Activated CD8-positive, alpha-beta T cell treated with anti-CD3 and anti-CD28 coated beads for 36 hours (primary cell): Measurements from ENCODE around the gene CCDC14. TPM values are rescaled to one million over a fixed set of nuclear protein-coding genes. Genes with fewer than 3 reads are reported as not detected.

Experiments
- ATAC-seq: fragments of 200-7000 bp; cut with Tn5 transposase; one replicate; pipeline ENCODE4 v1.10.0; 2021; ENCODE audit warnings: mild to moderate bottlenecking, moderate library complexity
- CTCF ChIA-PET: fragments of 350-600 bp; sonication (Branson Sonifier 250); formaldehyde crosslinking; loops from one replicate; lab custom pipeline; 2021; ENCODE audit warnings: antibody characterized with exemption; lab: Charles Lee
- POLR2A ChIA-PET: fragments of 350-600 bp; sonication (Branson Sonifier 250); formaldehyde crosslinking; loops from one replicate; lab custom pipeline; 2021; ENCODE audit warnings: antibody characterized with exemption; lab: Charles Lee
- DNase-seq: peaks from one replicate; pipeline ENCODE4 v3.0.0-alpha.2; 2020
- H3K27ac Mint-ChIP-seq: one replicate; pipeline ENCODE4 v1.8.0; 2021; ENCODE audit warnings: mild to moderate bottlenecking, mixed read lengths
- H3K27me3 Mint-ChIP-seq: one replicate; pipeline ENCODE4 v1.8.0; 2021; ENCODE audit warnings: mixed read lengths
- H3K36me3 Mint-ChIP-seq: one replicate; pipeline ENCODE4 v1.8.0; 2021; ENCODE audit warnings: low read depth, mixed read lengths
- H3K4me1 Mint-ChIP-seq: one replicate; pipeline ENCODE4 v1.8.0; 2021; ENCODE audit warnings: low read depth, mixed read lengths
- H3K4me3 Mint-ChIP-seq: one replicate; pipeline ENCODE4 v1.8.0; 2021; ENCODE audit warnings: mild to moderate bottlenecking, moderate library complexity, mixed read lengths
- H3K9me3 Mint-ChIP-seq: one replicate; pipeline ENCODE4 v1.8.0; 2021; ENCODE audit warnings: mixed read lengths
- intact Hi-C: fragments of 100-400 bp; cut with micrococcal nuclease; formaldehyde crosslinking; loops from one replicate; pipeline ENCODE4 v1.10.0; 2022
- total RNA-seq, 2 experiments: library from RNA; stranded (reverse); gene quantifications; one replicate each; pipeline ENCODE4 v1.2.3, GENCODE V29; 2021
- TF ChIP-seq, protein P1 (sequence below): fragments of 200-600 bp; IDR thresholded peaks from one replicate; pipeline ENCODE4 v1.8.0; 2022; ENCODE audit warnings: antibody characterized with exemption, mild to moderate bottlenecking

Gene CCDC14
- total RNA-seq, 2 experiments from 2014 or later: 34.1 to 35.1 TPM

DNA sequence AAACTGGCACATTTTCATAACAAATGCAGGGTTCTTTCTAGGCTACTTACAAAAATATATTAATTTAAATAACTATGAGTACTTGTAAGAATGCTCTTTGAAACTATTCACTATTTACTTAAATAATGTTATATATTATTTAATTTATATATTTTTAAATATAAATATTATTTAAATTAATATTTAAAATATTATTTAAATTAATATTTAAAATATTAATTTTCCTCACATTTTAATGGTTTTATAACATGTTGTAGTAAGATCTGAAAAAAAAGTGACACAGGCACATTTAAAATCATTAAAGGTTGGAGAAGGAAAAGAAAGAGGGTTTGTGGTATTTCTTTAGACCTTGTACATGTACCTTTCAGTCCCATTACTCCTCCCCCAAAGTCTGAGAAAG, 34.6 kb downstream of the CCDC14 start:
- POLR2A ChIA-PET: no interaction called here
- Mint-ChIP-seq H3K4me1 (no peaks in the 10 kb centered on the region), H3K27me3 (no peaks in the 10 kb centered on the region), H3K9me3 (peaks cover 19% of the 10 kb centered on the region), H3K36me3 (peaks cover 61% of the 10 kb centered on the region), H3K27ac (no peak overlapping the region), H3K4me3 (no peak overlapping the region)
- CTCF ChIA-PET: no interaction called here
- no peak for ATAC-seq
- DNase-seq: no peak
- TF ChIP-seq, protein P1, sequence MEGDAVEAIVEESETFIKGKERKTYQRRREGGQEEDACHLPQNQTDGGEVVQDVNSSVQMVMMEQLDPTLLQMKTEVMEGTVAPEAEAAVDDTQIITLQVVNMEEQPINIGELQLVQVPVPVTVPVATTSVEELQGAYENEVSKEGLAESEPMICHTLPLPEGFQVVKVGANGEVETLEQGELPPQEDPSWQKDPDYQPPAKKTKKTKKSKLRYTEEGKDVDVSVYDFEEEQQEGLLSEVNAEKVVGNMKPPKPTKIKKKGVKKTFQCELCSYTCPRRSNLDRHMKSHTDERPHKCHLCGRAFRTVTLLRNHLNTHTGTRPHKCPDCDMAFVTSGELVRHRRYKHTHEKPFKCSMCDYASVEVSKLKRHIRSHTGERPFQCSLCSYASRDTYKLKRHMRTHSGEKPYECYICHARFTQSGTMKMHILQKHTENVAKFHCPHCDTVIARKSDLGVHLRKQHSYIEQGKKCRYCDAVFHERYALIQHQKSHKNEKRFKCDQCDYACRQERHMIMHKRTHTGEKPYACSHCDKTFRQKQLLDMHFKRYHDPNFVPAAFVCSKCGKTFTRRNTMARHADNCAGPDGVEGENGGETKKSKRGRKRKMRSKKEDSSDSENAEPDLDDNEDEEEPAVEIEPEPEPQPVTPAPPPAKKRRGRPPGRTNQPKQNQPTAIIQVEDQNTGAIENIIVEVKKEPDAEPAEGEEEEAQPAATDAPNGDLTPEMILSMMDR: no peak
- intact Hi-C loops: no loop called here

DNA sequence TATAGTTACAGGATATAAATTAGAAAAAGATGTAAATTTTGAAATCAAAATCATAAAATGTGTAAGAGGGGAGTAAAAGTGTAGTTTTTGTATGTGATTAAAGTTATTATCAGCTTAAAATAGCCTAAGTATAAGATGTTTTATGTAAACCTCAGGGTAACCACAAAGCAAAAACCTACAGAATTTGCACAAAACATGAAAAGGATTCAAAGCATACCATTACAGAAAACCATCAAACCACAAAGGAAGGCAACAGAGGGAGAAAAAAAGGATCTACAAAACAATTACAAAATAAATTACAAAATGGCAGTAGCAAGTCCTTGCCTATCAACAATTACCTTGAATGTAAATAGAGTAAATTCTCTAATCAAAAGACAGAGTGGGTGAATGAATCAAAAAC, 40.2 kb downstream of the CCDC14 start:
- no peaks in the 10 kb centered on the region for H3K27me3 Mint-ChIP-seq
- TF ChIP-seq, protein P1: no peak
- CTCF ChIA-PET: no interaction called here
- H3K36me3 Mint-ChIP-seq: peaks cover 62% of the 10 kb centered on the region
- peaks cover 30% of the 10 kb centered on the region for H3K9me3 Mint-ChIP-seq
- intact Hi-C loops: no loop called here
- POLR2A ChIA-PET: no interaction called here
- no peaks in the 10 kb centered on the region for H3K4me1 Mint-ChIP-seq
- no peak overlapping the region for H3K27ac Mint-ChIP-seq
- ATAC-seq (no peak), DNase-seq (no peak)
- no peak overlapping the region for H3K4me3 Mint-ChIP-seq

DNA sequence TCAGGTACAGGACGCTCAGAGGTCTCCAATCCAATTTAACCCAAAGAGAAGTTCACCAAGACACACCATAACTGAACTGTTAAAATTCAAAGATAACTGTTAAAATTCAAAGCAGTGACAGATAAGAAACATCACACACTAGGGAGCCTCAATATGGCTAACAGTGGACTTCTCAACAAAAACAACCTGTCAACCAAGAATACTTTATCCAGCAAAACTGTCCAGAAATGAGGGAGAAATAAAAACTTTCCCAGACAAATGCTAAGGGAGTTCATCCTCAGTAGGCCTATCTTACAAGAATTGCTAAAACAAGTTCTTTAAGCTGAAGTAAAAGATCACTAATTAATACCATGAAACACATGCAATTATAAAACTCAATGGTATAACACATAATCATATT, 40.6 kb downstream of the CCDC14 start:
- TF ChIP-seq, protein P1: no peak
- H3K9me3 Mint-ChIP-seq: peaks cover 30% of the 10 kb centered on the region
- no peak for ATAC-seq
- ChIA-PET POLR2A (no interaction called here), CTCF (no interaction called here)
- intact Hi-C loops: no loop called here
- no peaks in the 10 kb centered on the region for H3K27me3 Mint-ChIP-seq
- DNase-seq: no peak
- H3K27ac Mint-ChIP-seq: no peak overlapping the region
- H3K4me1 Mint-ChIP-seq: no peaks in the 10 kb centered on the region
- no peak overlapping the region for H3K4me3 Mint-ChIP-seq
- peaks cover 61% of the 10 kb centered on the region for H3K36me3 Mint-ChIP-seq

DNA sequence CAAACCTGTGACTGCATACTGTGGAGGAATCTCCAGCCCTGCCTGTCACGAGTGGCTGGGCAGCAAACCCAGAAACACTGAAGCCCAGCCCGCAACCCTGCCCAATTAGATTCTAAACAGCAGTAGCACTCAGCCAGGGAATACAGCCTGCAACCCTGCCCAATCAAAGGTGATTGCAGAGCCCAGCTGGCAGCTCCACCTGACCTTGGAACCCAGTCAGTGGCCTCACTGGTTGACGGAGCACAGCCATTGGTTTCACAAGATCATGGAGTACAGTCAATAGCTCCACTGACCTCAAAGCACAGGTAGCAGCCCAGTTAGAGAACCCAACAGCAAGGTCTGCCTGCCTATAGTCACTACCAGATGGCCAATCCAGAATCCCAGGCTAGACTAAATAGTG, 41.7 kb downstream of the CCDC14 start:
- DNase-seq (no peak), ATAC-seq (no peak)
- Mint-ChIP-seq H3K4me1 (no peaks in the 10 kb centered on the region), H3K27ac (no peak overlapping the region), H3K9me3 (peaks cover 30% of the 10 kb centered on the region), H3K27me3 (no peaks in the 10 kb centered on the region), H3K4me3 (no peak overlapping the region), H3K36me3 (peaks cover 60% of the 10 kb centered on the region)
- ChIA-PET POLR2A (no interaction called here), CTCF (no interaction called here)
- TF ChIP-seq, protein P1: no peak
- intact Hi-C loops: no loop called here

DNA sequence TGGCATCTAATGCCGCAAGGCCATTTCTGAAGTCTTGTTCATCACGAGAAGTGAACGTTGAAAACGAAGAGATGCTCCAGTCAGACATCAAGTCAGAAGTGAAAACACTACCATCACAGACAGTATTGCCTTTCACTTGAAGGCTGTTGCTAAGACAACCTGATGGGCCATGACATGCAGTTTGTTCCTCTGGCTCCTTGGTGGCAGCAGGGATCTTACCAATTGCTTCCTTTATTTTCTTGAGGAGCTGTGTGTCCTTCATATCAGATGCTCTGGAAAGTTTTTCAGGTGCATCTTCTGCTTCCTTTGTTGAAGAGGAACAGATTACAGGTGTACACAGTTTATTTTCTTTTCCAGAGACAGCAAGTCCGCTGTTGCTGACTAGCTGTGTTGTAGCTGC, 46.2 kb downstream of the CCDC14 start:
- TF ChIP-seq, protein P1: no peak
- H3K9me3 Mint-ChIP-seq: no peaks in the 10 kb centered on the region
- intact Hi-C loops: no loop called here
- H3K36me3 Mint-ChIP-seq: peaks cover 18% of the 10 kb centered on the region
- no peaks in the 10 kb centered on the region for H3K27me3 Mint-ChIP-seq
- ChIA-PET POLR2A (no interaction called here), CTCF (no interaction called here)
- H3K4me1 Mint-ChIP-seq: no peaks in the 10 kb centered on the region
- H3K4me3 Mint-ChIP-seq: no peak overlapping the region
- no peak for DNase-seq
- no peak for ATAC-seq
- no peak overlapping the region for H3K27ac Mint-ChIP-seq
